HepG2 (cell line): Measurements from ENCODE around the gene ZFYVE21. TPM values are rescaled to one million over a fixed set of nuclear protein-coding genes. Genes with fewer than 3 reads are reported as not detected.

ENCODE experiments used
- ATAC-seq: fragments of 200-7000 bp; cut with Tn5 transposase; 3 replicates; pipeline ENCODE4 v1.9.1; 2020; ENCODE audit warnings: mild to moderate bottlenecking, moderate library complexity
- BruUV-seq: library from RNA; stranded (reverse); fragments of 400-500 nt; replicated peaks from 2 replicates; lab custom pipeline; 2021; lab: Mats Ljungman, UMichigan
- CTCF ChIA-PET: fragments of 300-600 bp; formaldehyde crosslinking; extraction: SDS; loops from one replicate; lab custom pipeline; 2021; ENCODE audit warnings: low total read pairs, inconsistent platforms, low intra/inter-chr PET ratio; lab: Yijun Ruan, JAX
- POLR2A ChIA-PET: fragments of 350-600 bp; sonication (Branson Sonifier 250); formaldehyde crosslinking; loops from one replicate; lab custom pipeline; 2020; ENCODE audit warnings: antibody characterized with exemption, inconsistent platforms; lab: Yijun Ruan, JAX
- DNase-seq: peaks from one replicate; pipeline ENCODE4 v3.0.0-alpha.2; 2015; ENCODE audit warnings: low spot score
- FAIRE-seq: peaks from 3 replicates; lab custom pipeline; 2011; peaks lifted over from hg19 to GRCh38; lab: Jason Lieb, UNC
- H2AFZ ChIP-seq: one replicate; pipeline ENCODE4 v1.6.1; 2011; ENCODE audit warnings: low read length, inconsistent platforms
- H3K27ac ChIP-seq: fragments of 300-600 bp; 3 replicates; pipeline ENCODE4 v1.8.0; 2011; ENCODE audit warnings: mixed run types, mild to moderate bottlenecking, mixed read lengths, low read length, inconsistent platforms; ENCODE audit not compliant: insufficient read depth; ENCODE audit errors: extremely low read length
- H3K27me3 ChIP-seq, 2 experiments: fragments of 200-600 bp in 1 of 2; 2 replicates in 1 of 2; 3 replicates in 1 of 2; pipeline versions ENCODE4 v1.6.0 to v1.8.0; 2011; ENCODE audit warnings: low read length in 2 of 2, mild to moderate bottlenecking in 2 of 2, moderate library complexity in 2 of 2, inconsistent platforms in 1 of 2; ENCODE audit not compliant: insufficient read depth in 2 of 2, control insufficient read depth in 1 of 2
- H3K36me3 ChIP-seq, 2 experiments: fragments of 200-600 bp in 1 of 2; replicated peaks in 1 of 2; 2 replicates in 1 of 2; 3 replicates in 1 of 2; pipeline versions ENCODE4 v1.5.1 to v1.8.0; 2011; ENCODE audit warnings: low read length in 2 of 2, inconsistent platforms in 1 of 2; ENCODE audit not compliant: insufficient read depth in 2 of 2, control insufficient read depth in 1 of 2
- H3K4me1 ChIP-seq: 2 replicates; pipeline ENCODE4 v1.5.1; 2012; ENCODE audit warnings: low read length, inconsistent platforms; ENCODE audit not compliant: insufficient read depth
- H3K4me2 ChIP-seq: 2 replicates; pipeline ENCODE4 v1.6.0; 2011; ENCODE audit warnings: low read depth, low read length, inconsistent platforms
- H3K4me3 ChIP-seq, 3 experiments: fragments of 200-600 bp in 1 of 3; sonication (generic), shearing (Covaris generic) in 1 of 3; replicated peaks in 1 of 3; 2 replicates each; pipeline ENCODE4 v1.5.1; 2011 to 2016; ENCODE audit warnings: low read length in 3 of 3, inconsistent platforms in 2 of 3, low read depth in 2 of 3, mild to moderate bottlenecking in 2 of 3, control low read depth in 1 of 3, mixed read lengths in 1 of 3; ENCODE audit not compliant: insufficient read depth in 1 of 3
- H3K79me2 ChIP-seq: one replicate; pipeline ENCODE4 v1.6.1; 2011; ENCODE audit warnings: low read length, inconsistent platforms; ENCODE audit not compliant: insufficient read depth
- H3K9ac ChIP-seq: 2 replicates; pipeline ENCODE4 v1.6.0; 2011; ENCODE audit warnings: mild to moderate bottlenecking, low read depth, low read length, inconsistent platforms; ENCODE audit not compliant: insufficient read depth
- H3K9me3 ChIP-seq: 2 replicates; pipeline ENCODE4 v1.5.1; 2012; ENCODE audit warnings: mild to moderate bottlenecking, low read length
- H4K20me1 ChIP-seq: 2 replicates; pipeline ENCODE4 v1.6.0; 2011; ENCODE audit warnings: inconsistent platforms, mild to moderate bottlenecking, low read length, moderate library complexity; ENCODE audit not compliant: insufficient read depth
- FOXM1 ChIP-seq: sonication (generic); formaldehyde crosslinking; IDR thresholded peaks from 2 replicates; pipeline ENCODE4 v1.5.0; 2020; ENCODE audit warnings: missing genetic modification reagents
- FOXO1 ChIP-seq: sonication (generic); formaldehyde crosslinking; IDR thresholded peaks from 2 replicates; pipeline ENCODE4 v1.4.0; 2020; ENCODE audit warnings: missing genetic modification reagents
- FOXP1 ChIP-seq, 2 experiments: fragments of 450-650 bp in 1 of 2; IDR thresholded peaks; 2 replicates each; pipeline ENCODE4 v1.6.1; 2017 to 2018; ENCODE audit warnings: antibody characterized with exemption in 1 of 2
- ISX ChIP-seq: sonication (generic); formaldehyde crosslinking; conservative IDR thresholded peaks from 2 replicates; pipeline ENCODE4 v1.5.0; 2020; ENCODE audit warnings: missing genetic modification reagents
- KAT8 ChIP-seq: IDR thresholded peaks from 2 replicates; pipeline ENCODE4 v1.6.1; 2016; ENCODE audit warnings: missing genetic modification reagents, missing compliant biosample characterization
- NFE2 ChIP-seq: sonication (generic); formaldehyde crosslinking; IDR thresholded peaks from 2 replicates; pipeline ENCODE4 v1.4.0; 2020; ENCODE audit warnings: missing genetic modification reagents
- NR2C2 ChIP-seq: sonication (generic); formaldehyde crosslinking; IDR thresholded peaks from 2 replicates; pipeline ENCODE4 v1.4.0; 2020; ENCODE audit warnings: missing genetic modification reagents, mild to moderate bottlenecking, moderate library complexity, borderline replicate concordance
- NR2F1 ChIP-seq, 2 experiments: fragments of 450-650 bp in 1 of 2; formaldehyde crosslinking in 1 of 2; IDR thresholded peaks; 2 replicates each; pipeline versions ENCODE4 v1.5.0 to v1.6.1; 2016 to 2020; ENCODE audit warnings: mild to moderate bottlenecking in 1 of 2, missing compliant biosample characterization in 1 of 2, missing genetic modification reagents in 1 of 2, moderate library complexity in 1 of 2
- RFX1 ChIP-seq: fragments of 450-650 bp; IDR thresholded peaks from 2 replicates; pipeline ENCODE4 v1.6.1; 2017
- SAP130 ChIP-seq: IDR thresholded peaks from 2 replicates; pipeline ENCODE4 v1.6.1; 2016; ENCODE audit warnings: low read depth
- TCF7 ChIP-seq: sonication (generic); IDR thresholded peaks from 2 replicates; pipeline ENCODE4 v1.6.1; 2016; ENCODE audit warnings: antibody characterized with exemption, low read depth
- ZBTB38 ChIP-seq: sonication (generic); formaldehyde crosslinking; IDR thresholded peaks from 2 replicates; pipeline ENCODE4 v1.5.1; 2020; ENCODE audit warnings: mild to moderate bottlenecking, missing genetic modification reagents
- ZC3H13 ChIP-seq: sonication (generic); formaldehyde crosslinking; IDR thresholded peaks from 2 replicates; pipeline ENCODE4 v1.8.1; 2023; ENCODE audit warnings: mild to moderate bottlenecking, missing genetic modification reagents, moderate library complexity
- ZHX2 ChIP-seq, 2 experiments: sonication (generic) in 1 of 2; formaldehyde crosslinking in 1 of 2; IDR thresholded peaks; 2 replicates each; pipeline versions ENCODE4 v1.6.1 to v1.9.0; 2014 to 2022; ENCODE audit warnings: antibody characterized with exemption in 1 of 2, borderline replicate concordance in 1 of 2, inconsistent platforms in 1 of 2, low read depth in 1 of 2, missing genetic modification reagents in 1 of 2
- ZNF24 ChIP-seq: fragments of 450-650 bp; IDR thresholded peaks from 2 replicates; pipeline ENCODE4 v1.6.1; 2017; ENCODE audit warnings: antibody characterized with exemption, mild to moderate bottlenecking
- ZNF296 ChIP-seq: sonication (generic); formaldehyde crosslinking; conservative IDR thresholded peaks from 2 replicates; pipeline ENCODE4 v1.5.0; 2020; ENCODE audit warnings: mild to moderate bottlenecking, missing genetic modification reagents
- ZNF326 ChIP-seq: sonication (generic); formaldehyde crosslinking; IDR thresholded peaks from 2 replicates; pipeline ENCODE4 v1.4.0; 2020; ENCODE audit warnings: missing genetic modification reagents, borderline replicate concordance
- ZNF496 ChIP-seq: sonication (generic); formaldehyde crosslinking; IDR thresholded peaks from 2 replicates; pipeline ENCODE4 v1.8.1; 2023; ENCODE audit warnings: mild to moderate bottlenecking, moderate library complexity, missing genetic modification reagents; ENCODE audit not compliant: insufficient replicate concordance
- WGBS: methylation state at CpG from one replicate; pipeline ENCODE4 v1.1.6; 2017; ENCODE audit warnings: low lambda C conversion rate; 5-methylcytosine and 5-hydroxymethylcytosine counted together
- in situ Hi-C: cut with HindIII; loops from 2 replicates; pipeline ENCODE4 v1.10.0; 2017; ENCODE audit warnings: low pct_unique_long_range_greater_than_20kb; ENCODE audit not compliant: extremely low pct_ligation_motif_present
- intact Hi-C: fragments of 100-400 bp; cut with micrococcal nuclease; formaldehyde crosslinking; loops from one replicate; pipeline ENCODE4 v1.10.0; 2022; ENCODE audit not compliant: unreplicated experiment
- polyA plus RNA-seq, 8 experiments: library from polyadenylated mRNA; depleted of rRNA in 3 of 8; stranded (reverse) in 7 of 8; unstranded in 1 of 8; fragments of >200 nt; fragmentation: Illumina TruSeq in 4 of 8; extraction: Trizol in 4 of 8; gene quantifications; 2 replicates each; pipeline versions ENCODE4 v1.2.1 to v1.2.3, GENCODE V29; 2011 to 2016; ENCODE audit warnings: low read depth in 4 of 8, missing spikeins in 1 of 8, mixed read lengths in 1 of 8; ENCODE audit not compliant: insufficient read depth in 1 of 8
- total RNA-seq, 5 experiments: library from RNA; depleted of rRNA; stranded (reverse); fragments of >200 nt; fragmentation: Illumina TruSeq; extraction: Trizol; gene quantifications; 2 replicates each; pipeline ENCODE4 v1.2.3, GENCODE V29; 2016; ENCODE audit warnings: low read depth in 1 of 5
- TF ChIP-seq, protein P1 (sequence below): sonication (generic); formaldehyde crosslinking; IDR thresholded peaks from 2 replicates; pipeline ENCODE4 v1.5.0; 2020; ENCODE audit warnings: mild to moderate bottlenecking, low read depth, missing genetic modification reagents, borderline replicate concordance

Gene ZFYVE21
- total and polyA plus RNA-seq, 2 of the 13 experiments (the other 11 are each of a cell fraction or from before 2014, with no cell fraction given): 34.3 to 34.4 TPM

- CTCF ChIA-PET: no interaction called here
- Histone ChIP-seq H3K27me3 (no peaks in the 10 kb centered on the region), H3K36me3 (peaks cover 12 to 32% of the 10 kb centered on the region in 2 experiments; a peak in 4 of 5 replicates), H3K4me1 (0 out of 2 replicates have a peak, but pooled peaks cover 10% of the 10 kb centered on the region), H3K27ac (no peak overlapping the region), H3K4me3 (no peak overlapping the region), H3K79me2 (no peaks in the 10 kb centered on the region), H2AFZ (no peak overlapping the region), H3K9me3 (no peaks in the 10 kb centered on the region), H3K4me2 (no peak overlapping the region), H4K20me1 (no peaks in the 10 kb centered on the region), H3K9ac (no peak overlapping the region)
- no peak for DNase-seq
- no TSS peak for BruUV-seq
- no peak for FAIRE-seq
- in situ Hi-C loops (no loop called here), intact Hi-C loops (no loop called here)
- POLR2A ChIA-PET: no interaction called here
- TF ChIP-seq NFE2 (CRISPR knock-in tag) (no peak), ZNF296 (no peak), ZNF326 (no peak), ZHX2 (IDR thresholded peaks at IDR 0.05; ENCODE audit: low read depth) (no peak), ZHX2 (CRISPR knock-in tag; IDR thresholded peaks at IDR 0.05; ENCODE audit: borderline replicate concordance) (no peak), KAT8 (CRISPR knock-in tag) (no peak), TCF7 (no peak), RFX1 (no peak), FOXO1 (CRISPR knock-in tag) (no peak), NR2F1 (CRISPR knock-in tag; IDR thresholded peaks at IDR 0.05) (no peak), ZC3H13 (CRISPR knock-in tag) (no peak), ISX (CRISPR knock-in tag) (no peak), ZNF24 (no peak), ZBTB38 (CRISPR knock-in tag) (no peak), ZNF496 (no peak), FOXP1 (IDR thresholded peaks at IDR 0.05) (no peak), FOXP1 (CRISPR knock-in tag; IDR thresholded peaks at IDR 0.05) (no peak), FOXM1 (CRISPR knock-in tag) (no peak), NR2C2 (CRISPR knock-in tag) (no peak), SAP130 (CRISPR knock-in tag) (no peak)
- TF ChIP-seq, protein P1, sequence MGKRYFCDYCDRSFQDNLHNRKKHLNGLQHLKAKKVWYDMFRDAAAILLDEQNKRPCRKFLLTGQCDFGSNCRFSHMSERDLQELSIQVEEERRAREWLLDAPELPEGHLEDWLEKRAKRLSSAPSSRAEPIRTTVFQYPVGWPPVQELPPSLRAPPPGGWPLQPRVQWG (CRISPR knock-in tag): no peak
- ATAC-seq: no peak
- WGBS: 95% methylated on average over 10 of the region's 10 CpGs
These were observed 22.6 kb downstream of the ZFYVE21 start for GRCh38 chr14:103738166-103738565.
